Measurements from ENCODE around the gene P2RY8.
"Not testable (repeated sequence)": the region's sequence is repeated elsewhere in the genome, so short reads cannot be mapped to it uniquely, and the experiment has no call there.

Gene P2RY8

DNA sequence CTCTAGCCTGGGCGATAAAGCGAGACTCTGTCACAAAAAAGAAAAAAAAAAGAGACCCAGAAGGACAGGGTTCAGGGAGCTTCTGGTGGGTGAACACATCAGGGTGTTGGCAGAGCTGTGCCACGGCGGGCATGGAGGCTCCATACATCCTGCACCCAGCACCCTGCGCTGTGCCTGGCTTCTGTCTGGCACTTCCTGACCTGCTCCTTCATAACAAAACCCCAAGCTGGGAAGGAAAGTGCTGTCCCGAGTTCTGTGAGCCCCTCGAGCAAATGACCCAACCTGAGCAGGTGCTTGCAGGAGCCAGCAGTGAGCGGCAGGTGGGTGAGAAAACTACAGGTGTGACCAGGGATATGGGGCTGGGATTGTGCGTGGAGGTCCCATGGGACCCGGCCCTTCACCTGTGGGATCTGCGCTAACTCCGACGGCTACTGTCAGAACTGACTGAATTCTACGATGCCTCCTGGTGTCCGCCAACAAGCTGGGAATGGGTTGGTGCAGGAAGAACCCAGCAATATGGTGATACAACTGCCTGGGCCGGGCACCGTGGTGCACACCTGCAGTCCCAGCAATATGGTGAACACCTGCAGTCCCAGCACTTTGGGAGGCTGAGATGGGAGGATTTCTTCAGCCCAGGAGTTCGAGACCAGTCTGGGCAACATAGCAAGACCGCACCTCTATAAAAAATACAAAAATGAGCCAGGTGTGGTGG lies 103.2 kb downstream of the P2RY8 start:
- H3K4me3 ChIP-seq (ENCODE audit: low read length), result no peak overlapping the region
- DNase-seq (ENCODE audit: low read depth, low spot score), result no peak

DNA sequence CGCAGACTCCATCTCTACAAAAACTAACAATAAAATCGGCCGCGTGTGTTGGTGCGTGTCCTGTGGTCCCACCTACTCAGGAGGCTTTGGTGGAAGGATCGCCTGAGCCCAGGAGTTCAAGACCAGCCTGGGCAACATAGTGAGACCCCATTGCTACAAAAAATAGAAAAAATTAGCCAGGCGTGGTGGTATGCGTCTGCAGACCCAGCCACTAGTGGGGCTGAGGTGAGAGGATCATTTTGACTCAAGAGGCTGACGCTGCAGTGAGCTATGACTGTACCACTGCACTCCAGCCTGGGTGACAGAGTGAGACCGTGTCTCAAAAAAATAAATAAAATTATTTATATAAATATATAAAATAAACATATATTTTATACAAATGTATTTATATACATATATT lies 106.5 kb downstream of the P2RY8 start:
- no peak for DNase-seq (ENCODE audit: low read depth, low spot score)
- no peak overlapping the region for H3K4me3 ChIP-seq (ENCODE audit: low read length)

GRCh38 chrX:1427756-1428155 lies 109.2 kb downstream of the P2RY8 start:
- no peak for DNase-seq (ENCODE audit: low read depth, low spot score)
- H3K4me3 ChIP-seq (ENCODE audit: low read length), result no peak overlapping the region

- DNase-seq (ENCODE audit: low read depth, low spot score), result not testable (repeated sequence)
Observed at GRCh38 chrX:1426321-1426720, 110.7 kb downstream of the P2RY8 start.

DNA sequence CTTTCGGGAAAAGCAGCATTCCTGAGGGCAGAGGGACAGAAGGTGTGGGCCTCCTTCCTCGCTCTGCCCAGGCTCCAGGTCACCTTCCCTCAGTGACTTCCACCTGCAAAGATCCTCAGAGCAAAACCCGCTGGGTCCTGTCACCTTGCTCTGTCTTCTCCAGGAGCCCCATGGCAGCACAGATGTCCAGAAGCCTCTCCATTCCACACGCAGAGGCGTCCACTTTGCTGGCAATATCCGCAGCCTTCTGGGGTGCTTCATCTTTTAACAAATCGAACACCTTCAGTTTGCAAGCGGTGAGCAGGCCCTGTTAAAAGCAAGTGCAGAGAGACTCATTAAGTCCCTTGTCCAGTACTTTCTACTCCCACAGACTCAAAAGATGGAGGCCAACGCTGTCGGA lies 111.6 kb downstream of the P2RY8 start:
- DNase-seq (ENCODE audit: low read depth, low spot score), result no peak
- no peak overlapping the region for H3K4me3 ChIP-seq (ENCODE audit: low read length)

More at GRCh38 chrX:1426321-1426720, 110.7 kb downstream of the P2RY8 start:
- H3K4me3 ChIP-seq (ENCODE audit: low read length), result not testable (repeated sequence)

DNA sequence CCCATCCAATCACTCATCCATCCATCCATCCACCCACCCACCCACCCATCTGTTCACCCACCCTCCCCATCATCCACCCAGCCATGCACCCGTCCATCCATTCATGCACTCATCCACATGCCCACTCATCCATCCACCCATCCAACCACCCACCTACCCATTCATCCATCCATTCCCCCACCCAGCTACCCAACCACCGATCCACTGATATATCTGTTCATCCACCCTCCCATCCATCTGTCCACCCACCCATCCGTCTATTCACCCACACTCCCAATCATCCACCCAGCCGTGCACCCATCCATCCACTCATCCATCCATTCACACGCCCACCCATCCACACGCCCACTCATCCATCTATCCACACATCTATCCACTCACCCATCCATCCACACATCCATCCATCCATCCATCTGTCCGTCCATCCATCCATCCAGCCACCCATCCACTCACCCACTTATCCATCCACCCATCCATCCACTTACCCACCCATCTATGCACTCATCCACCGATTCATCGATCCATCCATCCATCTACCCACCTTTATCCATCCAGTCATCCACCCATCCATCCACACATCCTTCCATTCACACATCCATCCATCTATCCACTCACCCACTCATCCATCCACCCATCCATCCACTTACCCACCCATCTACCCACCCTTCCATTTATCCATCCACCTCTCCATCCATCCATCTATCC lies 112.7 kb downstream of the P2RY8 start:
- no peak overlapping the region for H3K4me3 ChIP-seq (ENCODE audit: low read length)
- DNase-seq (ENCODE audit: low read depth, low spot score), result no peak

DNA sequence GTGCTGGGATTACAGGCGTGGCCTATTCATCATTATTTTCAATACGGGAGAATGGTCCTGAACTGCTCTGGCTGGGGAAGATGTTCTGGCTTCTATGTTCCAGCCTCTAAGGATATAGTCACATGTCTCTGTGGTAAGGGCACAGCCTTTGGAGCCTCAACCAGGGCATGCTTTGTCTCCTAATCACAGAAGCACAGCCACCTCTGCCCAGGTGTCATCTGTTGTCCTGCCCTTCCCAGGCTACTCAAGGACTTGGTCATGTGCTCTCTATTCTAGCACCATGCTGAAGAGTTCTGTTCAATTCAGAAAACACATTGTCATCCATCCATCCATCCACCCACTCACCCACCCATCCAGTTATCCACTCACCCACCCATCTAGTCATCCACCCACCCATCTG lies 113.8 kb downstream of the P2RY8 start:
- no peak overlapping the region for H3K4me3 ChIP-seq (ENCODE audit: low read length)
- DNase-seq (ENCODE audit: low read depth, low spot score), result no peak

- no peak overlapping the region for H3K4me3 ChIP-seq (ENCODE audit: low read length)
- no peak for DNase-seq (ENCODE audit: low read depth, low spot score)
Observed at GRCh38 chrX:1422135-1422465, 114.9 kb downstream of the P2RY8 start.

GRCh38 chrX:1421433-1422134 lies 115.4 kb downstream of the P2RY8 start:
- DNase-seq (ENCODE audit: low read depth, low spot score), result no peak
- no peak overlapping the region for H3K4me3 ChIP-seq (ENCODE audit: low read length)

DNA sequence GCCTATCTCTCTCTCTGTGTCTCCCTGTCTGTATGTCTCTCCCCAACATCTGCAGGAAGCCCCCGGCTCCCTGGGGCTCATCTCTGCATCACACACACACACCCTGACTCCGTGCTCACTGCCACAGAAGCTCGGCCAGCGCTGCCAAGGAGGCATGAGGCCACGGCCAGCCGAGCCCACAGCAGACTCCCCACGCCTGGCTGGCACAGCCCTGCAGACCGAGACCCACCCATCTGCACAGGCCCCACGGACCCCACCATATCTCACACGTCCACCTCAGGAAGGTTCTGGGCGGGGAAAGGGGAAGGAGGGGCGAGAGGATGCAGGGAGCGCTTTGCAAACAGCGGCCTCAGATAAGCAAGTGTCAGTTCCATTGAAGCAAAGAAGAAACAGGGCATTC lies 116.6 kb downstream of the P2RY8 start:
- no peak overlapping the region for H3K4me3 ChIP-seq (ENCODE audit: low read length)
- DNase-seq (ENCODE audit: low read depth, low spot score), result no peak

DNA sequence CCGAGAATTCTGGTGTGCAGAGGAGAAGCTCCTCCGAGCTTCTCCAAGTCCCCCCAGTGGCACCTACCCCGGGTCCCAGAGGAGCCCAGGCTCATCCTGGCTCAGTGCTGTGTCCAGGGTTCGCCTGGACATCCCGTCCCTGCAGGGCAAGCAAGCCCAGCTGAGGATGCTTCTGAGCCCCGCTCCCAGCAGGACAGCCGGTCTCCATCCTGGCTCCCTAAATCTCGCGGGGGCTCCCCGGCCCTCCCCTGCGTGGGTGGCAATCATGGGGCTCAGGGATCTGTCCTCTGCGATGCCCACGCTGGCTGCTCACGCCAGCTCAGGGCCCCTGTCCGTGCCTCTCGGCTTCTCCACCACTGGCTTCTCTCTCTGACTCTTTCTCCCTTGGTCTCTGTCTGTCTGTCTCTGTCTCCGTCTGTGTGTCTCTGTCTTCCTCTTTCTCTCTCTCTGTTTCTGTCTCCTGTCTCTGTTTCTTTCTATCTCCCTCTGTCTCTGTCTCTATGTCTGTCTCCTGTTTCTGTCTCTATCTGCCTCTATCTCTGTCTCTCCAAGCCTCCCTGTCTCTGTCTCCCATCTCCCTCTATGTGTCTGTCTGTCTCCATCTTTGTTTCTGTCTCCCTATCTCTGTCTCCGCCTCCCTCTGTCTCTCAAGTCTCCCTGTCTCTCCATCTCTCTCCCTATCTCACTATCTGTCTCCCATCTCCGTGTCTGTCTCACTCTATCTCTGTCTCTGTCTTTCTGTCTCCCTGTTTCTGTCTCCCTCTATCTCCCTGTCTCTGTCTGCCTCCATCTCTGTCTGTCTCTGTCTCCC lies 117.2 kb downstream of the P2RY8 start:
- DNase-seq (ENCODE audit: low read depth, low spot score), result no peak

DNA sequence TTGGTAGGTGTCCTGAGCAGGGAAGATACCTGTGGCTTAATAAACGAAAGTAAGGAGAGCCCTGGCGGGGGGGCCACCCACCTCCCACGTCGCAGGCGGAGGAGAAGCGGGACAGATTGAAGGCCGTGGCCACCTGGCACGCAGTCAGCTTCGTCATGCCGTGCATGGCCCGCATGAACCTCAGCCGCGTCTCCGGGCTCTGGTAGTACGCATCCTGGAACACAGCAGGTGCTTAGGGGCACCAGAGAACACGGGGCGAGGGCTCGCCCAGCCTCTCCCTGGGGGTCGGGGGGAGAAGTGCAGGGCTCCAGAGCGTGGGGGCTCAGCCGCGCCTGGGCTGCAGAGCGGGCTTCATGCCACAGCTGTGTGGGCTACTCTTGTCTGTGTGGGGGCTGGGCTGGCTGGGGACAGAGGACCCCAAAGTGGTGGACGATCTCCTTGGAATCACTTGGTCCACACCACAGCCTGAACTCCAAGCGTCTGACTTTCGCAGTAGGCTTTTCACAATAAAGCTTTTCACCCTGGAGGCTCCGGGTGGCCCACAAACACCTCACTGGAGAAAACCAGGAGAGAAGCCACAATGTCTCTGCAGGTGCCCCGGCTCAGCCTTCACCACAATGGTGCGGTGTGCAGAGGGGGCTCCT lies 118.0 kb downstream of the P2RY8 start:
- DNase-seq (ENCODE audit: low read depth, low spot score), result no peak
- no peak overlapping the region for H3K4me3 ChIP-seq (ENCODE audit: low read length)

More for the DNA sequence above, 117.2 kb downstream of the P2RY8 start:
- no peak overlapping the region for H3K4me3 ChIP-seq (ENCODE audit: low read length)

- no peak overlapping the region for H3K4me3 ChIP-seq (ENCODE audit: low read length)
- no peak for DNase-seq (ENCODE audit: low read depth, low spot score)
Observed at GRCh38 chrX:1417921-1418771, 118.8 kb downstream of the P2RY8 start.

DNA sequence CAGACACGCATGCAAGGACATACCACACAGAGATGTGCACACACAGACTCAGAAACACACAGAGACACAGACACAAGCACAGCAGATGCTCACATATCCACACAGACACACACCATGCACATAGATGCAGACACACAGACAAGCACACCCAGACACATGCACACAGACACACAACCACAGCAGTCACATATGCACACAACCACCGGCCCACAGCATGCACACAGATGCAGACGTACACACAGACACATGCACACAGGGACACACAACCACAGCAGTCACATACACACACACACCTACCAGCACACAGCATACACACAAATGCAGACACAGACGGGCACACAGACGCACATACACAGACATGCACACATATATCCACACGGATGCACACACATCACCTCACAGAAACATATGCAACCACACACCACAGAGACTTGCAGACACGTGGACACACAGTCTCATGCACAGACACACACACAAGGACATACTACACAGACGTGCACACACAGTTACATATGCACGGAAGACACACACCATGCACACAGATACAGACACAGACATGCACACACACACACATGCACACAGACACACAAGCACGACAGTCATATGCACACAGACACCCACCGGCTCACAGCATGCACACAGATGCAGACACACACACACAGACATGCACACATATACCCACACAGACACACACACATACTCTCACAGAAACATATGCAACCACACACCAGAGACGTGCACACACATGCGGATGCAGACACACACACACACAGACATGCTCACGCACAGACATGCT lies 119.8 kb downstream of the P2RY8 start:
- no peak overlapping the region for H3K4me3 ChIP-seq (ENCODE audit: low read length)
- DNase-seq (ENCODE audit: low read depth, low spot score), result no peak

GRCh38 chrX:1416327-1416784 lies 120.6 kb downstream of the P2RY8 start:
- H3K4me3 ChIP-seq (ENCODE audit: low read length), result no peak overlapping the region
- no peak for DNase-seq (ENCODE audit: low read depth, low spot score)

Data from Jurkat, Clone E6-1 (cell line).